H4 (cell line): Measurements from ENCODE around the gene LCK. TPM values are rescaled to one million over a fixed set of nuclear protein-coding genes. Genes with fewer than 3 reads are reported as not detected.
A peak's percentile ranks its signal among the peaks of the same experiment; 100 is the strongest.
"Not testable (repeated sequence)": the region's sequence is repeated elsewhere in the genome, so short reads cannot be mapped to it uniquely, and the experiment has no call there.

Source experiments
- DNase-seq: peaks from one replicate; pipeline ENCODE4 v3.0.0-alpha.2; 2015; ENCODE audit warnings: low spot score
- total RNA-seq: library from RNA; depleted of rRNA; stranded (reverse); fragments of >200 nt; shearing (Covaris generic); gene quantifications from 2 replicates; pipeline ENCODE4 v1.2.3, GENCODE V29; 2014

LCK gene
- total RNA-seq, 1 experiment from 2014 or later: not detected

DNA sequence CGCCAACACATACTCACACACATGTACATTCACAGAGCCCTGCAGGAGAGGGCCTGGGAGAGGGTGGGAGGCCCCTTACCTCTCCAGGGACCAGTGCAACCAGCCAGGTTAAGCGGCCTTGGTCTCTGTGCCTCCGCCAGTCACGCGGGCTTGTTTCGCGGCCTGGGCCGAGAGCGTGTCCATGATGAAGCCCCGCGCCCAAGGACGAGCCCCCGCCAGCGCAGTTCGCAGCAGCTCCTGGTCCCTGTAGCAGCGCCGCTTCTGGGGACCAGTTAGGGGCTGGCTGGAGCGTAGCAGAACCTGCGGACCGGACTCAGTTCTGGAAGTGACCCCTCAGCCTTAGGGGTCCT, 11.3 kb upstream of the LCK start:
- DNase-seq: no peak

DNA sequence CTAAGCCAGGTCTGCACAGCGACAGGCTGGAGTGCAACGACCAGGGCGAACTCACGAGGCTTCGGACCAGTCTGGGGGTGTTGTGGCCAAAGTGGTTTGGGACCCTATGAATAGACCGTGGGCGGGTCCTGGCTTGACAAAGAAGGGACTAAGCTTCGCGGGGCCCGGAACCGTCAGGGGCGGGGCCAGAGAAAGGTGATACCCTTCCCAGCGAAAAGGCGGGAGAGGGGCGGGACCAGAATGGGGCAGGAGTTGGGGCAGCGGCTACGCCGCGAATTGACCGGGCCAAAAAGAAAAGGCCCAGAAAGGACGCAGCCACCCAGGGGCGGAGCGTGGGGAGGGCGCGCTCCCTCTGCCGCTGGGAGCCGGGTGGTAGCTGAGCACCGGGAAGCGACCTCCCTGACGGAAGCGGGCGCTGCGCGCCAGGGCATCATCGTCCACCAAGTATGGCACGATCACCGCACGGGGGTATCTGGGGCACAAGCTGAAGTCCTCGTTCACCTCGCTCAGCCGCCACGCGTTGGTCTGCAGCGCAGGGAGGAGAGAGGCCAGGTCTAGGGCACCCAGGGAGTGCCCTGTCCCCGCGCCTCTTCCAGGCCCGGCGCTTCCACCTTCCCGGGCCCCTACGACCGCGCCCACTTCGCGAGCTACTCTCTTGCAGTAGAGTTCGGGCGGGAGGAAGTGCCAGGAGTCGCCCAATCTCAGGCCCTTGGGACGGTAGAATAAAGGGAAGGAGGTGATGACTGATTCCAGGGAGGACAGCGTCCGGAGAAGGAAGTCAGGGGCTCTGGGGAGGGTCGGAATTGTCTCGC, 10.7 kb upstream of the LCK start:
- DNase-seq: no peak

DNA sequence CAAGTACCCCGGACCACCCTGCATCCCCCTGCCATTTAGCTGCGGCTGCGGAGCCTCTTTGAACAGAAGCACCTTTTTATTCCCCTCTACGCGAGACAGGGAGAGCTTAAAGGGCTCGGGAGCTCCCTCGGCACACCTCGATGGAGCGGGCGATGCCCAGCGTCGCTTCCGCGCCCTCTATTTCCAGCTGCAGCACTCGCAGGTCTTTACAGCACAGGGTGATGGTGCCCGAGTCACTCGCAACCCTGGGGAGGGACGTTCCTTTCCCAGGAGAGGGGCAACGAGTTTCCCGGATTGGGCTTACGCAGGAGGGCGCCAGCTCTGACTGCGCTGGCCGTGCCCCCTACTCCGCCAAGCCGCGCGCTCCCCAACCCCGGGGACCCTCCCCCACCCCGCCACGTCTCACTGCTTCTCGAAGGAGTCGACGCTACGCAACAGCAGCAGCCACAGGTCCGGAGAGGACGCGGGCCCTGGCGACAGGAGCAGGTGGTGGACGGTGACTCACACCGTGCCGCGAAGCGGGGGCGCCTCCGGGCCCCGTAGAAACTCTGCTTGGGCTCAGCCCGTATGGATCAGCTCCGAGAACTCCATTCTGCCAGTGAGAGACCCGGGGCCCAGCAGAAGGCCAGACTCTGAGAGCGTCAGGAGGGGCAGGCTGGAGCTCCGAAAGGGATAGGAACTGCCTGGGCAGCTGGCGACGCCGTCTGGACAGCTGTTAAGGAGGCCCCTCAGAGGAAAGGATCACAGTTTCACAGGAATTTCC, 9.9 kb upstream of the LCK start:
- peak; percentile 37 for DNase-seq

DNA sequence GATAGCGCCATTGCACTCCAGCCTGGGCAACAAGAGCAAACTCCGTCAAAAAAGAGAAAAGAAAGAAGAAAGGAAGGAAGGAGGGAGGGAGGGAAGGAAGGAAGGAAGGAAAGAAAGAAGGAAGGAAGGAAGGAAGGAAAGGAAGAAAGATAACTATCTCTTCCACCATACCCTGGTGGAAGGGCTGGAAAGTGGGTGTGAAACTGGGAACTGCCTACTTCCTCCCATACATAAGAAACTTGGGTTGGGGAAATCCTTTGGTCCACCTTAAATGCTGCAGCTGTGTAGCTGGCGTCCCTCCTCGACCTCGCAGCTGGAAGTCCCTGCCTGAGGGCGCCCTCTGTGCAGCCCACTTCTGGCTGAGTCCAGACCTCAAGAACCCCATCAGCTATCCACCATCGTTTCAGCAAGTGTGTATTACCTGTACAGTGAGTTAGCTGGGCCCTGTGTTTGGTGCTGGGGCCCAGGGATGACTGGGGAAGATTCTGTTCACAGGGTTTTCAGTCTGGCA, 8.7 kb upstream of the LCK start:
- no peak for DNase-seq

DNA sequence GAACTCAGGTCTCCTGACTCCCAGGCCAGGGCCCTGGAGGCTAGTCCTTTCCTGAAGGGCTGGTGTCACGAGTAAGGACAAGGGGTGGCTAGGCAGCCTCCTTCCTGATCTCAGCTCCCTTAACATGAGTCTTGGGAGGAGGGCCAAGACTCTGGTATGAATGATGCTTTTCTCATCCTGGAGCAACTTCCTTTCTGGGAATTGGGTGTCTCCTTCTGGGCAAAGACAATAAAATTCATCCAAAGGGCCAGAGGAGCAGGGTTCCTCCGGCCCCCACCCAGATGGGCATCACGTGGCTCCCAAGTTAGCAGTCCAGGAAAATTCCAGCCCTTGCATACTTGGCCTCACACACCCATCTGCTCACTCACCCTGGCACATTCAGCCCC, 4.2 kb upstream of the LCK start, which contains the start of gene FAM167B:
TSS of gene FAM167B (plus strand) at position 335 of the 386 bp plus-strand sequence. CDS start 200 bp downstream, outside the sequence.
- DNase-seq: no peak

DNA sequence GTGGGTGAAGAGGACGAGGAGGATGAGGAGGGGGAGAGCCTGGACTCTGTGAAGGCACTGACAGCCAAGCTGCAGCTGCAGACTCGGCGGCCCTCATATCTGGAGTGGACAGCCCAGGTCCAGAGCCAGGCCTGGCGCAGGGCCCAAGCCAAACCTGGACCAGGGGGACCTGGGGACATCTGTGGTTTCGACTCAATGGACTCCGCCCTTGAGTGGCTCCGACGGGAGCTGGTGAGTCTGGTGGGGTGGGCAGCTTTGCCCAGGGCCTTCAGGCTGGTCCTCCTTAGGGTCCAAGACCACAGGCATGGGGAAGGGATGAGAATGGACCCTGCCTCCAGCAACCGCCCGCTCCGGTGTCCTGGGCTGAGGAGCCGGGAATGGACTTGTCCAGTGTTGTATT, 3.6 kb upstream of the LCK start:
- DNase-seq: no peak

DNA sequence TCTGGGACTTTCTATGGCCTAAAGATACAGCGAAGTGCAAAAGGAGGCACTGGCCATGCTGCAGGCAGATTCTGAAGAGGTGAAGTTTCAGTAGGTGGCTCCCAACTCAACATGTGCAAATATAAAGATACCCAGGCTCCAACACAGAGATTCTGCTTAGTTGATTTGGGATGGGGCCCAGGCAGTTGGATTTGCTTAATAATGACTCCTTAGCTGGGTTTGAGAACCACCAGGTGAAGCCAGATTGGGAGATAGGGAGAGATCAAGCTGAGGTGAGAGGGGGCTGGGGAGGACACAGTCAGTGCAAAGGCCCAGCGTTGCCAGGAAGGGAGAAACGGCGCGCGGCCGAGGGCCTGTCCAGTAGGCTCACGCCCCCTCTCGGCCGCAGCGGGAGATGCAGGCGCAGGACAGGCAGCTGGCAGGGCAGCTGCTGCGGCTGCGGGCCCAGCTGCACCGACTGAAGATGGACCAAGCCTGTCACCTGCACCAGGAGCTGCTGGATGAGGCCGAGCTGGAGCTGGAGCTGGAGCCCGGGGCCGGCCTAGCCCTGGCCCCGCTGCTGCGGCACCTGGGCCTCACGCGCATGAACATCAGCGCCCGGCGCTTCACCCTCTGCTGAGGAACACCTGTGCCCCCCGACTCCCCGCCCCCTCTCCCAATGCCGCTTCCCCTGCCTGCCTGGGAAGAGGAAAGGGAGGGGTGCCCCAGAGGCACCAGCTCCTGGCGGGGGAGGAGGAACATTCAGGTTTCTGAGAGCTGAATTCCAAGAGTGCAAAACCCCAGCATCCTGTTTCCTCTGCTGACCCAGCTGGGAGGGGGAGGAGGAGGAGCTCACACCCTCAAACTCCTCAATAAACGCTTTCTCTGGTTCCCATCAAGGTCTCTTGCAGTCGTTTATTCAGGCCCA, 2.8 kb upstream of the LCK start:
- no peak for DNase-seq

DNA sequence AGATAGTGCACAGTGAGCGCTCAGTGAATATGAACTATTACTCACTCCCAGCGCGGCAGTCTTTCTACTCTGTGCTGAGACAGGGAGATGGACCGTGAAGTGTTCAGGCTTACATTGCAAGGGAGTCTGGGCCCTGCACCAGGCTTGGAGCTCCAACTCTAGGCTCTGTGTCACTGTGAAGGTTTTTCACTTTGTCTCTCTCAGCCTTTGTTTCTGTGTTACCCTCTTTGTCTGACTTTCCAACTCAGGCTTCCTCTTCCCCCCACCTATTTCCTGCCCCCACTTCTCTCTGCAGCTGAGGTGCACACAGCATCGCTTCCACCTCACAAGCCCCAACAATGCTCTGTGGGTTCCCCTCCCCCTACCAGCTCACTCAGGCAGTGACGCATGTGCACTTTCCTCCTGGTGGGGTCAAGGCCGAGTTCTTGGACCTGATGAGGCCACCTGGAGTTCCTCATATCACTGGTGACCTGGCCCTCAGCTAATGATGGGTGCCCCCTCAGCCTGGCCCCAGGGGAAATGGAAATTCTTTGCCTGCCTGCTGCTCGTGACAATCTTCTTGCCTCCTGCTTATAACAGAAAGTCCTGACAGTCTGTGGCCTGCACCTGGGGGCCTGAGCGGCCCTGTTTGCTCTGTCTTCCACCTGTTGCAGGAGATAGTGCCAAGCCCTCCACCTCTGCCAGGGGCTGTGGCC, 1.1 kb upstream of the LCK start:
- DNase-seq: no peak

DNA sequence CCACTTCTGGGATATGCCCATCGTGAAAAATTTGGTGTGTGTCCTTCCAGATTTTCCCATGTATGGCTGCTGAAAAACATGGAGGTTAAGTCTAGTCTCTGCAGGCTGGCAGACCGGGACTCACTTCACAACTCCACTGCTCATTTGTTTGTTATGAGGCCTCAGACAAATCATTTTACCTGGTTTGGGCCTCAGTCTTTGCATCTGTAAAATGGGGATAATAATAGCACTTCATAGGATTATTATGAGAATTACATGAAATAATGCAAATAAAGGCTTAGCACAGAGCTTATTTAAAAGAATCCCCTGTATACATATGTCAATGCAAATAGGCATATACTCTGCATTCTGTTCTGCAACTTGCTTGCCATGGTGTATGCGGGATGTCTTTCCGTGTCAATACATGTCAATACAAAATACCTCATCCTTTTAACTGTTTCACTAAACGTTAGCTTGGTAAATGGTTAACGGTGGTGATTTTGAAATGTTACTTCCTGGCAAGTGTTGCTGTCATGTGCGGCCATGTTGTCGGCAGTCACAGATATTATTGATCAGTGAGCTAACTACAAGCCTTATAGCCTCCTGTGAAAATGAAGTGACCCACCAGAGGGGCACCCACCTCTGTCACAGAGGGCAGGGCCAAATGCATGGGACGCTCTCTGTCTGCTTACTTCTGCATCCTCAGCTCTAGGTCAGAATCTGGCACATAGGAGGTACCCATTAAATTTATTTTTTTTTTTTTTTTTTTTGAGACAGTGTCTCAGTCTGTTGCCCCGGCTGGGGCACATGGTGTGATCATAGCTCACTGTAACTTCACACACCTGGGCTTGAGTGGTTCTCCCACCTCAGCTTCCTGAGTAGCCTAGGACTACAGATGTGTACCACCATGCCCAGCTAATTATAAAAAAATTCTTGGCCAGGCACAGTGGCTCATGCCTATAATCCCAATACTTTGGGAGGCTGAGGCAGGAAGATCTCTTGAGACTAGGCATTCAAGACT, 4.3 kb downstream of the LCK start:
- DNase-seq: no peak

DNA sequence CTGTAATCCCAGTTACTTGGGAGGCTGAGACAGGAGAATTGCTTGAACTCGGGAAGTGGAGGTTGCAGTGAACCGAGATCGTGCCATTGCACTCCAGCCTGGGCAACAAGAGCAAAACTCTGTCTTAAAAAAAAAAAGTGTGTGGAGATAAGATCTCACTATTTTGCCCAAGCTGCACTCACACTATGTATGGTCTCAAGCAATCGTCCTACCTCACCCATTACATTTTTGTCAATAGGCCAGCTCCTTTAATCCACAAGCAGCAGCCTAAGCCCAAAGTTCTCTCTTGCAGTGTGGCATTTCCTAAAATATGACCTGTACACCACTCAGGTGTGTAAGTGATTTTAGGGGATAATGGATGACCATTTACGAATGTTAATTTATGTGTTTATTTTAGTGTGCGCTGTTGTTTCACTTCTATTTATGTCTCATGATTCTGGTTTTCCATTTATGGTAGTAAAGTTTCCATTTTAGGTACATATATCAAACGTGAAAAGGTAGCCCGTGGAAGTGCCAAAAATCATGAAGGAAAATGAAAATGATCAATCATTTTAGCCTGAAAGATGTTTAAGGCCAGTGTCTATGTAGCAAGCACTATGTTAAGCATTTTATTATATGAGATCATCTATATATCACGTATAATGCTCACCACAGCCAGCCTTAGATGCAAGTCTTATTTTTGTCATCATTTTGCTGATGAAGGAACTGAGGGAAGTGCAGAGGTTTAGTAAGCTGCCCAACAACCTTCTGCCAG, 5.6 kb downstream of the LCK start:
- no peak for DNase-seq

DNA sequence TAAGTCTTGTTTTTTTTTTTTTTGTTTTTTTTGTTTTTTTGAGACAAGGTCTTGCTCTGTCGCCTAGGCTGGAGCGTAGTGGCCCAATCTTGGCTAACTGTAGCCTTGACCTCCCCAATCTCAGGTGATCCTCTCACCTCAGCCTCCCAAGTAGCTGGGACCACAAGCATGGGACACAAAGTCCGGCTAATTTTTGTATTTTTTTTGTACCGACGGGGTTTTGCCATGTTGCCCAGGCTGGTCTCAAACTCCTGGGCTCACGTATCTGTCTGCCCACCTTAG, 6.1 kb downstream of the LCK start:
- DNase-seq: no peak

DNA sequence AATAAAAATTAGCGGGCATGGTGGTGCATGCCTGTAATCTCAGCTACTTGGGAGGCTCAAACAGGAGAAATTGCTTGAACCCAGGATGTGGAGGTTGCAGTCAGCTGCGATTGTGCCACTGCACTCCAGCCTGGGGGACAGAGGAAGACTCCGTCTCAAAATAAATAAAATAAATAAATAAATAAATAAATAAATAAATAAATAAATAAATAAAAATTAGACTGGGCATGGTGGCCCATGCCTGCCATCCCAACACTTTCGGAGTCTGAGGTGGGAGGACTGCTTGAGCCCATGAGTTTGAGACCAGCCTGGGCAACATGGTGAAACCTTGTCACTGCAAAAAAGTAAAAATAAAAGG, 12.2 kb downstream of the LCK start:
- not testable (repeated sequence) for DNase-seq

DNA sequence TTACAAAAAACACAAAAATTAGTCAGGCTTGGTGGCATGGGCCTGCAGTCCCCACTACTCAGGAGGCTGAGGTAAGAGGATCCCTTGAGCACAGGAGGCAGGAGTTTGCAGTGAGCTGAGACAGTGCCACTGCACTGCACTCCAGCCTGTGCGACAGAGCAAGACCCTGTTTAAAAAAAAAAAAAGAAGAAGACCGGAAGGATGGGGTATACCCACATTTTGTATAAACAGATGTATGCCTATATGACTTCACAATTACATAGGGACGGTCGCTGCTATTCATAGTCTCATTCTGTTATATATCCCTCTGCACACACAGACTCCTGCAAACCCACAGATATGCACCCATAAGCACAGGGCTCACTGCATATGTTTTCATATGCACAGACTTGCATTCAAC, 12.7 kb downstream of the LCK start:
- DNase-seq: no peak

DNA sequence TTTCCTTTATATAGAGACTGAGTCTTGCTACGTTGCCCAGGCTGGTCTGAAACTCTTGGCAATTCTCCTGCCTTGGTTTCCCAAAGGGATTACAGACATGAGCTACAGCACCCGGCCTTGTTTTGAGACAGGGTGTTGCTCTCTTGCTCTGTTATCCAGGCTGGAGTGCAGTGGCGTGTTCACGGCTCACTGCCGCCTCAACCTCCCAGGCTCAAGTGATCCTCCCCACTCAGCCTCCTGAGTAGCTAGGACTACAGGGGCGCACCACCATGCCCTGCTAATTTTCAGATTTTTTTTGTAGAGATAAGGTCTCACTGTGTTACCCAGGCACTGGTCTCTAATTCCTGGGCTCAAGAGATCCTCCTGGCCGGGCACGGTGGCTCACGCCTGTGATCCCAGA, 14.8 kb downstream of the LCK start:
- DNase-seq: no peak

DNA sequence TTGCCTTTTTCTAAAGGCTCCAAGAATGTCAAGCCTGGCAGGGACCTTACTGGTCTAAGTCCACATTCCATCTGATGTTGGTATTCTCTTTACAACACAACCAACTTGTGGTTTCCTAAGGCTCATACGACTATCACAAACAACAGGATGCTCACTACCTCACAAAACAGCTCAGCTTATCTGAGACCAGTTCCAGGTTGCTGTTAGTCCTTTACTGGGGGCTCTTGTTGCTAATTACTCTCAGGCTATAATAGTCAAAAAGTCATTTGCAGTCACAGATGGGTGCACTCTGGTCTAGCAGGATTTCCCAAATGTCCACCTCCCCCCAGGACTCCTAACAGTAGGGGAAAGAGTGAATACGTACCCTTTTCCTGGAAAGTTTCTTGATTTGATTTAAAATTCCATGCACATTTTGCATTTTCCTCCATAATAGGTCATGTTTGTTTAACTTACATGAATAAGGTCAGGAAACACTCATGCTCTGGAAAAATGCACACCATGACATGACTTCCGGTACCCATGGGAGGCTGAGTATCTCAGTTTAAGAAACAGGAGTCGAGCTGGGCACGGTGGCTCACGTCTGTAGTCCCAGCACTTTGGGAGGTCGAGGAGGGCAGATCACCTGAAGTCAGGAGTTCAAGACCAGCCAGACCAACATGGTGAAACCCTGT, 16.0 kb downstream of the LCK start:
- DNase-seq: no peak

DNA sequence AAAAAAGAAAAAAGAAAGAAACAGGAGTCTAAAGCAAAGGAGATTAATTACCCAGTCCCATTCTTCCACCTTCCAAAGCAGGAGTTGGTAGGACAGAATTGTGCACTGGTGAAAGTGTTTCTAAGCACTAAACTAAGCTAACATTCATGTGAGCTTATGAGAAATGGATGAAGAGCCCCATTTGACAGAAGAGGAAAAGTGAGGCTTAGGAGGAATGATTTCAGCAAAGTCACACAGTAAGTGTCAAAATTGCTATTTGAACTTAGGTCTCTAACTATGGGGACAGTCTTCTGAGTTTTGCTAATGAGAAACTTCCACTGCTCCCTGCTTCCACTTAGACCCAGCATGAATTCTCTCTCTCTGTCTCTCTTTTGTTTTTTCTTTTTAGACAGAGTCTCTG, 18.7 kb downstream of the LCK start:
- DNase-seq: no peak

DNA sequence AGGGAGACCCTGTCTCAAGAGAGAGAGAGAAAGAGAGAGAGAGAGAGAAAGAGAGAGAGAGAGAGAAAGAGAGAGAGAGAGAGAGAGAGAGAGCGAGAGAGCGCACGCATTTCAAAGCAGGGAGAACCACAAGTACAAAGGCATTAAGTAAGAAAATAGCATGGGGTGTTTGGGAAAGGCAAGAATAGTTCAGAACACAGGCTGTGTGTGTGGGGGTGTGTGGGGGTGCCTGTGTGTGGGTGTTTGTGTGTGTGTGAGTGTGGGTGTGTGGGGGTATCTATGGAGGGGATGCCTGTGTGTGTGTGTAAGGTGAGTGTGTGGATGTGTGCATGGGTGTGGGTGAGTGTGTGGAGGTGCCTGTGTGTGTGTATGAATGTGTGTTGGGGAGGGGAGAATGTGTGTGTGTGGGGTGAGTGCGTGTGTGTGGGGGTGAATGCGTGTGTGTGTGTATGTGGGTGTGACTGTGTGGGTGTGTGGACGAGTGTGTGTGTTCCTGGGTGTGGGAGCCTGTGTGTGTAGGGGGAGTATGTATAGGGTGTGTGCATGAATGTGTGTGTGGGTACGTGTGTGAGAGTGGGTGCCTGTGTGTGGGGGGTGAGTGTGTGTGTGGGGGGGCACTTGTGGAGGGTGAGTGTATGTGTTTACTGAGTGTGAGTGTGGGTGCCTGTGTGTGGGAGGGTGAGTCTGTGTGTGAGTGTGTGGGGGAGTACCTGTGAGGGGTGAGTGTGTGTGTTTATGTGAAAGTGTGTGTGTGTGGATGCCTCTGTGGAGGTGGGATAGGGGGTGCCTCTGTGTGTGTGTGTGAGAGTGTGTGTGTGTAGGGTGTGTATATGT, 21.7 kb downstream of the LCK start:
- DNase-seq: no peak
